SH-SY5Y (cell line): ENCODE data around the gene TECPR2.

Experiments used
- GATA2 ChIP-seq: IDR thresholded peaks from 2 replicates; pipeline ENCODE4 v1.6.1; 2011; ENCODE audit warnings: mild to moderate bottlenecking, low read depth, low read length
- GATA3 ChIP-seq: IDR thresholded peaks from 2 replicates; pipeline ENCODE4 v1.6.1; 2011; ENCODE audit warnings: low read depth, mild to moderate bottlenecking, low read length, moderate library complexity

TECPR2 gene

DNA sequence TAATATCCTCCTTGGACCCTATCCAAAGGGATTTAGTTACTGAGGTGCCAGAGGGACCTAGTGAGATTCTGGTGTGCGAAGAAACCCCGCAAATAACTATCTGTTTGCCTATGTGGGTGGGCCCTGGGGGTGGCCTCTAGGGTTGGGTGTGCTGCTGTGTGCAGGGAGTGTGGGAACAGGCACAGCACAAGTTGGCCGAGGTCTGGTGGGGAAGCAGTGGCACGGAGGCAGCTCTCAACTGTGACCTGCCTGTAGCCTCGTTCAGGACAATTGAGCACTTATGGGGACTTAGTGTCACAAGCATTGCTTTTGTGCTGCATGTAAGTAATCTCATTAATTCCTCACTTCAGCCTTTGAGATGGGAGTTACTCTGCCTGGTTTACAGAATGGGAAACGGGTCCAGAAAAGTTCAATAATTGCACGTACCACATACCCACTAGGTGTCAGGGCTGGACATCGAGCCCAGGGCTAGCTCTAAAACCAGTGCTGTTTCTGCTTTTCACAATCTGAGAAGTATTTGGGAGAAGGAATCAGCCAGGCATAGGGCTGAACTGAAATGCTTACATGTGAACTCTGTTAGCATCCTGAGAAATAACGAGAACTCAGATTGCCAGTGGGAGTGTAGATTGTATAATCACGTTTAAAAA is 58.8 kb downstream of the TECPR2 start:
- TF ChIP-seq GATA2 (no peak), GATA3 (no peak)

DNA sequence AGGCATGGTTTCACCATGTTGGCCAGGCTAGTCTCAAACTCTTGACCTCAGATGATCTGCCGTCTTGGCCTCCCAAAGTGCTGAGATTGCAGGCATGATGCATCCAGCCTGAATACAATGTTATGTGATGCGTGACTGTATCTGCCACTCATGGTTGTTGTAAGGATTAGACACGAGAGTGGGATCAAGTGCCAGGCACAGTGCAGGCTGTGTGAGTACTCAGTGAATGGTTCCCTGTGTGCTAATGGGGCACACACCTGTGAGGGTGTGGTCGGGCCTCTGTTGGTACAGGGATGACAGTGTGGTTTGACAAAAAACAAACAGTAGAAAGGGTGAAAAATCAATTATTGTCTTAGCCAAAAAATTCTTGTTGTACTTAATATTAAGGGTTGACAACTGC is 61.8 kb downstream of the TECPR2 start:
- no peak for TF ChIP-seq GATA2
- TF ChIP-seq GATA3: no peak

- no peak for TF ChIP-seq GATA3
- no peak for TF ChIP-seq GATA2
Measured at GRCh38 chr14:102424923-102425322, 62.2 kb downstream of the TECPR2 start.

DNA sequence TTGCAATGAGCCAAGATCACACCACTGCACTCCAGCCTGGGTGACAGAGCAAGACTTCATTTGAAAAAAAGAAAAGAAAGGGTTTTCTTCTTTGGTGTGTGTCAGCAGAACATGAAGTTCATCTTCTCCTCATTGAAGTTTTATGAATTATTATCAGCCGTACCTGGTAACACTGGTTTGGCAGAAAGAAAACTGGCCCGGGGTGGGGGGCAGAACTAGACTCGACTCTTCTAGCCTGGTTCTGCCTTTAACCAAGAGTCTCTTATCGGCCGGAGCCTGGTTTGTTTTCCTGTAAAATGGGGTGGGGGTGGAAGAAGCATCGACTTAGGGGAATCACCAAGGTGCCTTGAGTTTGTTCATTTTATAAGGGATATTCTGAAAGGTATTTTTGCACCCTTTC is 64.1 kb downstream of the TECPR2 start:
- TF ChIP-seq GATA2 (no peak), GATA3 (no peak)

DNA sequence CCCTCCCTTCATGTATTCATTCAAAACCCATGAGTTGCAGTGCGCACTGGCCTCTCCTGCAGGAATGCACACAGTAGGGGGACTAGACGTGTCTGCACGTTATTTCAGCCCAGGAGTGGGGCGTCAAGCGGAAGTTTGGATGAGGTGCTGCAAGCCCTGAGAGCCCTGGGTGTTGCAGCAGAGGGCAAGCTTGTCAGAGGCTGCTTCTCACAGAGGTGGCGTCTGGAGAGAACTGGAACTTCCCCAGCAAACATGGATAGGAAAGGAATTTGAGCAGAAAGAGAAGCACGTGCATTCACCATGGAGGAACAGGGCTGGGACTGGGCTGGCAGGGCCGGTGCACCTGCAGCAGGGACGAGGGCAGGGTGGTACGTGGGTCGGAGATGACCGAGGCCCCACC is 64.9 kb downstream of the TECPR2 start:
- TF ChIP-seq GATA2 (no peak), GATA3 (no peak)

DNA sequence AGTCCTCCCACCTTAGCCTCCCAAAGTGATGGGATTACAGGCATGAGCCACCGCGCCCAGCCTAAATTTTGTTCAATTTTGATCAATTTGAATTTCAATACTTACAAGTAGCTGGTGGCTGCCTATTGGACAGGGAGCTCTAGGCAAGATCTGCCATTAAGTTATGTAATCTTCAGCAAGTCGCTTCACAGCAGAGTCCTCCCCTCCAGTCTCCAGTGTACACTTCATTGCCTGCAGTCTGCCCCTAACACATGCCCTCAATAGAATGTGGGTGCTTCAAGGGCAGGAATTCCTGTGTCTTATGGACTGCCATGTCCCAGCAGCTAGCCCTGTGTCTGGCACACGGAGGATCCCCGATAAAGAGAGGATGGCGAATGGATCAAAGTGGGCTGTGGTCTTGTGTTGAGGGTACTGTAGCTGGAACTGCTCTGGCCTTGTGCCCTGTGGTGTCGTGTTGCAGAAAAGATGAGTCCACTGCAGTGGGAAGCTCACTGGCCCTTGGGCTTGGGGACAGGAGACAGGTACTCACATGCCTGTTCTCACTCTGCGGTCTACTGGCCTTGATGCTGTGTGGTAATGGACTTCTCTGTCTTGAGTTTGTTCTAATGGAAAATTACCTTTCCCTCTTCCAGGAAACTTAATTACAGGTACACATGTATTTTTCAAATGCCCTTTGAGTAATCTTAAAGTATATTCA is 67.6 kb downstream of the TECPR2 start:
- TF ChIP-seq GATA2: no peak
- no peak for TF ChIP-seq GATA3

- TF ChIP-seq GATA2: no peak
Measured at GRCh38 chr14:102431751-102432150, 69.0 kb downstream of the TECPR2 start.

DNA sequence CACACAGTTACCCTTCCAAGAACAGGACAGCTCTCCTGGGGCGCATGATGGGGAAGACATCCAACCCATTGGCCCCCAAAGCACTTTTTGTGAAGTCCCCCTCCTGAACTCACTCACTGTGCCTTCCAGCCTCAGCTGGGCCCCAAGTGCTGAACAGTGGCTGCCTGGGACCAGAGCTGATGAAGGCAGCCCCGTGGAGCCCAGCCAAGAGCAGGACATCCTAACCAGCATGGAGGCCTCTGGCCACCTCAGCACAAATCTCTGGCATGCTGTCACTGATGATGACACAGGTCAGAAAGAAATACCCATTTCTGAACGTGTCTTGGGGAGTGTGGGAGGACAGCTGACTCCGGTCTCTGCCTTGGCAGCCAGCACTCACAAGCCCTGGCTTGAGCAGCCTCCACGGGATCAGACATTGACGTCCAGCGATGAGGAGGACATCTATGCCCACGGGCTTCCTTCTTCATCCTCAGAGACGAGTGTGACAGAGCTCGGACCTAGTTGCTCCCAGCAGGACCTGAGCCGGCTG is 72.0 kb downstream of the TECPR2 start:
- TF ChIP-seq GATA3 (no peak), GATA2 (no peak)

- TF ChIP-seq GATA2 (no peak), GATA3 (no peak)
Measured at GRCh38 chr14:102437997-102438915, 75.5 kb downstream of the TECPR2 start.

DNA sequence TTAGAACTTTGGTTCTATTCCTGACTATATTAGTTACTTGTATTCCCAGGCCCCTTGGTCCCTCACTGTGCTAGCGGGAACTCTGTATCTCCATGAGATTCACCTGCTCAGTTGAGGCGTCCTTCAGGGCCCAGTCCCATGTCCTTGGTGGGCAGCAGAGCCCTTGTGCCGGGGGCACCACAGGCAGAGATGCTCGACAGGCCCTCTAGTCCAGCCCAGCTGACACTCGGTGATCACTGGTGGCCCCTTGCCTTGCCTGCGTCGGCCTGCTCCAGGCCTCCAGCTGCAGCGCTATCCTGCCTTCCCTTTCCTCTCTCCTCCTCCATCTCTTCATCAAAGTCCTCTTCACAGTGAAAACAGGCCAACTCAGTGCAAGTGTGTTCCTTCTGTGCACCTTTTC is 76.8 kb downstream of the TECPR2 start:
- TF ChIP-seq GATA2 (no peak), GATA3 (no peak)

GRCh38 chr14:102440392-102440791 is 77.7 kb downstream of the TECPR2 start:
- TF ChIP-seq GATA2 (no peak), GATA3 (no peak)

GRCh38 chr14:102442241-102443211 is 79.8 kb downstream of the TECPR2 start:
- TF ChIP-seq GATA3 (no peak), GATA2 (no peak)

DNA sequence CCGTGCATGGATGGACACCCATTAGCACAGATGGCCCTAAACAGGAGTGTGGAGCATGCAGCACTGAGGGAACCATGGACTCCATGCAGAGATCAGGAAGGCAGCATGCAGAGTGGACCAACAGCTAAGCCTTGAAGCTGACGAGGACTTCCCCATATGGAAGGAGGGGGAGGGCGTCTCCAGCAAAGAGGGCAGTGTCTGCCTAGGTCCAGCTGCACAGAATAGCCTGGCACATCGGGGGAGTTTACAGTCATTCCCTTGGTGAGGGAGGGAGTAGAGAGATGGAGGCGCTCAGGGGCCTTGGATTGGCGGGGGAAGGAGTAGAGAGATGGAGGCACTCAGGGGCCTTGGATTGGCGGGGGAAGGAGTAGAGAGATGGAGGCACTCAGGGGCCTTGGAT is 82.3 kb downstream of the TECPR2 start:
- TF ChIP-seq GATA3: no peak
- no peak for TF ChIP-seq GATA2
